GM03348 (cell line): ENCODE data around the gene GDI2.
"Not testable (repeated sequence)": the region's sequence is repeated elsewhere in the genome, so short reads cannot be mapped to it uniquely, and the experiment has no call there.

Experiments used
- DNase-seq: peaks from one replicate; pipeline ENCODE4 v3.0.0; 2012; ENCODE audit warnings: low spot score

GDI2 gene

DNA sequence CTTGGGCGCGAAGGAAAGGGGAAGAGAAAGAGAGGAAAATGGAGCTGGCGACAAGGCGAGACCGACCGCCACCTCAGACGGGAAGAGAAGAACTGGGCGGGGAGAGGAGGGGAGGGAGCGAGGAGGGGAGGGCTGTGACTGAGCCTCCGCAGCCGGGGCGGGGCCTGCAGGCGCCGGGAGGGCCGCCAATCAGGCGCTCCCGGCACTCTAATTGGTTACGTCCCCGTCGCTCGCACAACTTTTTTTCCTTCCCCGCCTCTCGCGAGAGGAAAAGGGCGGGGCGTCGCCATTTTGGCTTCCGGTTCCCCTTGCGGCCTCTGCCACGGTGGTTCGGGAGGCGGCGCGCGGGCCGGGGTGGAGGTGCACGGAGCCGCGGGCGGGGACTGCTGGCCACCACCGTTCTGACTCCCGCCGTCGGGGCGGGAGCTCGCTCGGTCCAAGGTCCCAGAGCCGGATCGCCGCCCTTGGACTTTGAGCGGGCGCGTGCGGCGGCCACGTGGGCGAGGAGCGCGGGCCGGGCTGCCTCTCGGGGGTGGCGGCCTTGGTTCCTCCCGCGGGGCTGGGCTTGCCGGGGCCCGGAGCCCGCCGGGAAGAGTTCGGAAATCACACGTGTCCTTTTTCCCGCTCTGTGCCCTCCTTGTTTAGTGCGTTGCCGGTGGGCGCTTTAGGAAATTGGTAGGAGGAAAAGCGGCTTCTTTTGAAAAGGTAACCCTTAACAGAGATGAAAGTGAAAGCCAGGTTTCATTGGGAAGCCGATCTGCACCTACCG, at the start of gene GDI2:
GDI2 (minus strand) TSS at position 94 of the 769 bp plus-strand sequence. CDS start 176 bp downstream, outside the sequence.
- DNase-seq = peak; percentile 99

- DNase-seq = no peak
Measured at GRCh38 chr10:5862360-5862961, 49.2 kb upstream of the GDI2 start.

DNA sequence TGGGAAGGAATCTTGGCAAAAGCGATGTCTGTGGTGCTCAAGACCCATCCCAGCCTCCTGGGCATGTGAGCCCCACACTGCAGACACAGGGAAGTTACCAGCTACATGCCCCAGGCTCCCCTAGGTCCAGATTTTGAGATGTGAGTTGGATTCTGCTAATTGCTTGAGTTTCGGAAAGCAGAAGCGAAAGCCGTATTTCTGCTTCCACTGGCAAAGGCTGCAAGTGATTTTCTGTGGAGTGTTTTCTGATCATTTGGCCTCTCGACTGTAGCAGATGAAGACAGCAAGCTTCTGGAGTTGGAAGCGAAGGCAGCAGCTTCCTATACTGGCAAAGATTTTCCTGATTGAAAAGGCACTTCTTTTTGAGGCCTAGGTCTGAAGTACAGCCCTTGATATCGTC, 46.8 kb upstream of the GDI2 start:
- DNase-seq = no peak

DNA sequence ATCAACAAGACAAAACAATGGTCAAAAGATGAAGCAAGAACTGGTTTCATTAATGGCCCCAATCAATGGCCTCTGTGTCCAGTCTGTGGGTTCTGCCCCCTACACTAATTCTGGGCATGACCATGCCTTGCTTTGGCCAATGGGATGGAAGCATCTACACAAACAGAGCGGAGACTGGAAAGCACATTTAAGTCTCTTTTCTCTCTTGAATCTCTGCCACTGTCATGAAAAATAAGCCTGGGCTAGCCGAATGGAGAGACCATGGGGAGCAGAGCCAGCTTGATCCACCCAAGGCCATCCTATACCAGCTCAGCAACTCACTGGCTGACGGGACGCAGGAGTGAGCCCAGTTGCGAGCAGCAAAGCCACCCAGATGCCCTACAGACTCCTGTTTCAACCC, 45.6 kb upstream of the GDI2 start:
- DNase-seq = no peak

DNA sequence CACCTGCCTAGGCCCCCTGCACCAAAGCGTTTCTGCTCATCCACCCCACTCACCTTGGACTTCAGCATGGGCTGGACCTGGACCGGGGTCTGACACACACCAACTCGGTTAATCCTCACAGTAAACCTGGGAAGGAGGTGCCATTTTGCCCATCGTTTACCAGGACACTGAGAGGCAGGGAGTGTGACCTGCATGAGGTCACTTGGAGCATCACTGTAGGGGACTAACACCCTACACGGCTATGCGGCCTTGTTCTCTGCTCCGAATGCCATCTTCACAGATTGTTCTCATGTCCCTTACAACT, 43.4 kb upstream of the GDI2 start:
- DNase-seq = no peak

DNA sequence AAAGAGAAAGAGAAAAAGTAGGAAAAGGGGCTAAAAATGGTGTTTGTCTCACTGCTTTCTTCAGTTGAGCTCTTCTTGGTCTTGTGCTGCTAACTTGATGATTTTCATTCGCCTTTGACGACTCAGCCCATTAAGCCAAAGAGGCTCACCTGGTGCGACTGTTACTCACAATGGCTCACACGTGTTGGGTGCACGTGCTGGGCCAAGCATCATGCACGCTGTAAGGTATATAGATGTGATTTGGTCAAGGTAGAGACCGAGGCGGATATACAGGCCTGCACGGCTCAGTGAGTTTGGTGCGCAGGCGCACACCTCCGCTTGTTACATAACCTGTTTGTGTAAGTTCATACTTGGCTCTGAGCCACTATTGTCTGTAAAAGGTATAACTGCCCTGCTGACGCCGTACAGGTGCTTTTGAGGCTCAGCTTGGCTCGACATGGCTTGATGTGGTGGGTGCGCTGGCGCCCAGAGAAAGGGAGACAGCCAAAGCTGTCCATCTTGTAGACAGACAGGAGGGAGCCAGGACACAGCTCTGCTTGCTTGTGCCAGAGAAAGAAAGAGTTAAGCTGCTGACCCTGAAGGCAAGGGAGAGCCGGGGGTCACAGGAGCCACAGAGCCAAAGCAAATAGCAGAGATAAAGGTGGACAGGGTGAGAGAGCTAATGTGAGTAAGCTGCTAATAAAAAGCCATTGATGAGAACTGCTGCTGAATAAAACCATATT, 42.9 kb upstream of the GDI2 start:
- no peak for DNase-seq

- no peak for DNase-seq
Measured at GRCh38 chr10:5854131-5854475, 40.9 kb upstream of the GDI2 start.

GRCh38 chr10:5846667-5847066, 33.4 kb upstream of the GDI2 start:
- DNase-seq = not testable (repeated sequence)

- peak; percentile 33 for DNase-seq
Measured at GRCh38 chr10:5844345-5845055, 31.3 kb upstream of the GDI2 start.

GRCh38 chr10:5843686-5844344, 30.6 kb upstream of the GDI2 start:
- no peak for DNase-seq

DNA sequence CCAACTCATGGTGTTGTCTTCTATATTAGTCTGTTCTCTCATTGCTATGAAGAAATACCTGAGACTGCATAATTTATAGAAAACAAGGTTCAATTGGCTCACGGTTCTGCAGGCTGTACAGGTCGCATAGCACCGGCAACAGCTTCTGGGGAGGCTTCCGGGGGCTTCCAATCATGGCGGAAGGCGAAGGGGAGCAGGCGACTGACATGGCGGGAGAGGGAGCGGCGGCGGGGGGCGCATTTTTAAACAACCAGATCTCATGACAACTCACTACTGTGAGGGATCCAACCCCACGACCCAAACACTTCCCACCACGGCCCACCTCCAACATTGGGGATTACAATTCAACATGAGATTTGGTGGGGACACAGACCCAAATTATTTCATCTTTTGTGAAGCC, 28.7 kb upstream of the GDI2 start:
- no peak for DNase-seq

- DNase-seq = peak; percentile 40
Measured at GRCh38 chr10:5840314-5841307, 27.4 kb upstream of the GDI2 start.

- DNase-seq = not testable (repeated sequence)
Measured at GRCh38 chr10:5836181-5836580, 22.9 kb upstream of the GDI2 start.

GRCh38 chr10:5835446-5836095, 22.3 kb upstream of the GDI2 start:
- DNase-seq = no peak

- no peak for DNase-seq
Measured at GRCh38 chr10:5833814-5834213, 20.6 kb upstream of the GDI2 start.

DNA sequence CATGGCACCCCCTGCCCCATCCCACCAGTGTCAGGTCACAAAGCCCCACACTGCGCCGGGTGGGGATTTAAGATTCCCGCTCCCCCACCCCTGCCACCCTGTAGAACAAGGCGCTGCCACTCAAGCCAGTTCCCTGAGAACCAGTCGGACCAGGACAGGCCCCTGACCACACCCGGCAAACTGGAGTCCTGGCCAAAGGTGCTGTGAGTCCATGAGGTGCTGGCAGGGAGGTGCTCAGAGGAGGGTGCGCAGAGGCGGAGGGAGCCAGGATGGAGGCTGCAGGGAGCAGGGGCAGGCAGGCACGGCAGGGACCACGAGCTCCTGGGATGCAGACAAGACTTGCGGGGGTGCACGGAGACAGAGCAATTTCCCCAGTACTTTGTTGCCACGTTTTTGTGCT, 19.7 kb upstream of the GDI2 start:
- DNase-seq = no peak

GRCh38 chr10:5831446-5831782, 18.2 kb upstream of the GDI2 start:
- no peak for DNase-seq

DNA sequence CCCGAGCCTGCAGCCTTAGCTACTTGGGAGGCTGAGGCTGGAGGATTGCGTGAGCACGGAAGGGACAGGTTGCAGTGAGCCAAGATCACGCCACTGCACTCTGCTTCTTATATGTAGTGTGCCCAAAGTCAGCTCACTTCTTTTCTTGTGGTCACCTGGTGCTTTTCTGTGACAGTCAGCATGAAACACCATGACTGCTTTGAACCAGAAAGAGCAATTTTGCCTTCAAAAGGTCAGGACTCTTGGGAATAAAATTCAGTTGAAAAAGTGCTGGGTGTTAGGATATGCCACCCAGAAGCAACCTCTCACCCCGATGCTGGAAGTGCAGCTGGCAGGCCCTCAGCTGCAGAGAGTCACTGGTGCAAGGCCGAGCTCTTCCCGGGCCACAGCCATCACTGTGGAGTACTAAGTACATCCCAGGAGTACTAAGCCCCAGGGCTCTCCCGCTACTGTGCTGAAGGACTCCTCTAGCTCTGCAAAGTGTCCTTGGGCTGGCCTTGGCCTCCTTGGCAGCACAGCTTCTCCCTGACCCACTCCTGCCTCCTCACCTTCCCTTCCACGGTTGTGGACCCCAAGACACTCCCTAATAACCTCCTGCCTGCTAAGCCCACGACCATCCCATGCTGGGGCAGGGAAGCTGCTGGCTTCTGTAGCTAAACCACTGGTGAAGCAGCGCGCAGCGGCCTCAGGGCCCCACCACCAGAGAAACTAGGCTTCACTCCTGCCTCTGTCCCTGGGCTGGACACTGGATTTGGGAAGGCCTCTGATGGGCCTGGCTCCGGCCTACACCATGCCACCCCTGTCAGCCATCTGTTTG, 17.6 kb upstream of the GDI2 start:
- DNase-seq = no peak

DNA sequence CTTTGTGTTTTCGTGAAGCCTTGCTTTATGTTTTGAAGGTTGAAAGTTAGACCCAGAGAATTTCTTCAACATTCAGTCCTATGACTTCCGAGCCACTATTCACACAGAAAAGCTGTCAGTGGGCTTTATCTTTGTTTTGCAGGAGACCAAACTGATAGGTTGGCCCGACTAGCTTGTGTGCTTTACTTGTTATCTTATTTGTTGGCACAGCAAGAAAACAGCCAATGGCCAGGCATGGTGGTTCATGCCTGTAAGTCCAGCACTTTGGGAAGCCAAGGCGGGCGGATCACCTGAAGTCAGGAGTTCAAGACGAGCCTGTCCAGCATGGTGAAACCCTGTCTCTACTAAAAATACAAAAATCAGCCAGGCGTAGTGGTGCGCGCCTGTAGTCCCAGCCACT, 16.0 kb upstream of the GDI2 start:
- DNase-seq = no peak

GRCh38 chr10:5828725-5829124, 15.5 kb upstream of the GDI2 start:
- DNase-seq = no peak
